Thyroid gland (tissue), 4 donors: ENCODE results near the gene TEX10.

Experiments
- POLR2A ChIP-seq, 2 donors: fragments of 450-650 bp; IDR thresholded peaks; one replicate each; pipeline ENCODE4 v1.6.1; 2017; ENCODE audit warnings: antibody characterized with exemption in 2 of 2, mild to moderate bottlenecking in 2 of 2, moderate library complexity in 1 of 2
- TF ChIP-seq, protein P1 (sequence below), 6 experiments: fragments of 200-600 bp in 3 of 6; fragments of 450-650 bp in 3 of 6; sonication (generic) in 3 of 6; IDR thresholded peaks; one replicate each; pipeline ENCODE4 v1.5.1; 2016 to 2019; ENCODE audit warnings: antibody characterized with exemption in 6 of 6, mild to moderate bottlenecking in 2 of 6, inconsistent platforms in 1 of 6, moderate library complexity in 1 of 6

DNA sequence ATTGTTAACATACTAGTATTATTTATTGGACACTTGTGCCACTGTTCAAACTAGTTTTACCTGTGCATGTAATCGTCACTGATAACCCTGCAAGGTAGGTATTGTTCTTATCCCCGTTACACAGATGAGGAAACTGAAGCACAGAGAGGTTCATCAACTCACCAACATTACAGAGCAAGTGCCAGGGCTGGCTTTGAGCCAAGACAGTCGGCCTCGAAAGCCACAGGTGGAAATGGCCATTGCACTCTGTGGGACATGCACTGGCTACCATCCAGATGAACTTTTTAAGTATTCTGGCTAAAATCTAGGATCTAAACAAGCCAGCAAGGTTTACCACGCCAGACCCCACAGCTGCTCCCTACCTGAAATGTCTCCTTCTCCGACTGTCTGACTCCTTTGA, 57.9 kb downstream of the TEX10 start:
- TF ChIP-seq, protein P1, sequence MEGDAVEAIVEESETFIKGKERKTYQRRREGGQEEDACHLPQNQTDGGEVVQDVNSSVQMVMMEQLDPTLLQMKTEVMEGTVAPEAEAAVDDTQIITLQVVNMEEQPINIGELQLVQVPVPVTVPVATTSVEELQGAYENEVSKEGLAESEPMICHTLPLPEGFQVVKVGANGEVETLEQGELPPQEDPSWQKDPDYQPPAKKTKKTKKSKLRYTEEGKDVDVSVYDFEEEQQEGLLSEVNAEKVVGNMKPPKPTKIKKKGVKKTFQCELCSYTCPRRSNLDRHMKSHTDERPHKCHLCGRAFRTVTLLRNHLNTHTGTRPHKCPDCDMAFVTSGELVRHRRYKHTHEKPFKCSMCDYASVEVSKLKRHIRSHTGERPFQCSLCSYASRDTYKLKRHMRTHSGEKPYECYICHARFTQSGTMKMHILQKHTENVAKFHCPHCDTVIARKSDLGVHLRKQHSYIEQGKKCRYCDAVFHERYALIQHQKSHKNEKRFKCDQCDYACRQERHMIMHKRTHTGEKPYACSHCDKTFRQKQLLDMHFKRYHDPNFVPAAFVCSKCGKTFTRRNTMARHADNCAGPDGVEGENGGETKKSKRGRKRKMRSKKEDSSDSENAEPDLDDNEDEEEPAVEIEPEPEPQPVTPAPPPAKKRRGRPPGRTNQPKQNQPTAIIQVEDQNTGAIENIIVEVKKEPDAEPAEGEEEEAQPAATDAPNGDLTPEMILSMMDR (IDR thresholded peaks at IDR 0.05) = no peak
- TF ChIP-seq POLR2A (IDR thresholded peaks at IDR 0.05) = no peak
